HEK293 (cell line): ENCODE data around the gene LTBP1.

ENCODE experiments used
- CTCF ChIP-seq: fragments of 450-650 bp; formaldehyde crosslinking; IDR thresholded peaks from 2 replicates; pipeline ENCODE4 v1.5.1; 2016; ENCODE audit warnings: missing biosample characterization, missing genetic modification characterization
- KLF17 ChIP-seq: fragments of 450-650 bp; formaldehyde crosslinking; IDR thresholded peaks from 2 replicates; pipeline ENCODE4 v1.5.1; 2016; ENCODE audit warnings: missing biosample characterization, missing genetic modification characterization
- MEIS1 ChIP-seq: sonication (generic); formaldehyde crosslinking; IDR thresholded peaks from 2 replicates; pipeline ENCODE4 v1.8.1; 2022; ENCODE audit warnings: missing genetic modification reagents, mild to moderate bottlenecking, borderline replicate concordance
- PRDM1 ChIP-seq: fragments of 450-650 bp; formaldehyde crosslinking; IDR thresholded peaks from 2 replicates; pipeline ENCODE4; 2016; ENCODE audit warnings: missing biosample characterization, missing genetic modification characterization
- ZBTB21 ChIP-seq: fragments of 450-650 bp; formaldehyde crosslinking; IDR thresholded peaks from 2 replicates; pipeline ENCODE4 v1.5.1; 2017; ENCODE audit warnings: missing biosample characterization, missing genetic modification characterization
- ZBTB44 ChIP-seq: fragments of 450-650 bp; IDR thresholded peaks from 2 replicates; pipeline ENCODE4 v1.5.1; 2018; ENCODE audit warnings: missing biosample characterization, mild to moderate bottlenecking, missing genetic modification characterization
- ZNF174 ChIP-seq: fragments of 450-650 bp; formaldehyde crosslinking; IDR thresholded peaks from 2 replicates; pipeline ENCODE4 v1.5.0; 2017; ENCODE audit warnings: missing biosample characterization, mild to moderate bottlenecking, missing genetic modification characterization
- ZNF624 ChIP-seq: fragments of 450-650 bp; formaldehyde crosslinking; IDR thresholded peaks from 2 replicates; pipeline ENCODE4 v1.5.1; 2017; ENCODE audit warnings: missing biosample characterization, missing genetic modification characterization

- TF ChIP-seq ZBTB44 (tag by site-specific recombination) (no peak), CTCF (tag by site-specific recombination) (no peak), ZNF174 (tag by site-specific recombination) (no peak), MEIS1 (CRISPR knock-in tag) (no peak), ZNF624 (tag by site-specific recombination) (no peak), KLF17 (tag by site-specific recombination) (no peak), PRDM1 (tag by site-specific recombination) (no peak), ZBTB21 (no peak)
Measured at GRCh38 chr2:32945286-32945685, 1.5 kb upstream of the LTBP1 start.
